Dermis microvascular lymphatic vessel endothelial cell (primary cell): ENCODE results near the gene ATP8B4. TPM values are rescaled to one million over a fixed set of nuclear protein-coding genes. Genes with fewer than 3 reads are reported as not detected.
A peak's percentile ranks its signal among the peaks of the same experiment; 100 is the strongest.
"Not testable (repeated sequence)": the region's sequence is repeated elsewhere in the genome, so short reads cannot be mapped to it uniquely, and the experiment has no call there.

Experiments used
- DNase-seq, 2 donors: peaks; one replicate each; pipeline versions ENCODE4 v3.0.0 to v3.0.0-alpha.2; 2010; ENCODE audit warnings: low read depth in 2 of 2
- total RNA-seq: library from RNA; depleted of rRNA; stranded (reverse); fragments of >200 nt; gene quantifications from 2 replicates; pipeline ENCODE4 v1.2.1, GENCODE V29; 2014

Gene ATP8B4
- total RNA-seq, 1 donor from 2014 or later, result 0.39 TPM

GRCh38 chr15:50138391-50138790, 19.4 kb upstream of the ATP8B4 start:
- no peak for DNase-seq

- no peak for DNase-seq
These were observed 18.9 kb upstream of the ATP8B4 start for GRCh38 chr15:50137893-50138292.

DNA sequence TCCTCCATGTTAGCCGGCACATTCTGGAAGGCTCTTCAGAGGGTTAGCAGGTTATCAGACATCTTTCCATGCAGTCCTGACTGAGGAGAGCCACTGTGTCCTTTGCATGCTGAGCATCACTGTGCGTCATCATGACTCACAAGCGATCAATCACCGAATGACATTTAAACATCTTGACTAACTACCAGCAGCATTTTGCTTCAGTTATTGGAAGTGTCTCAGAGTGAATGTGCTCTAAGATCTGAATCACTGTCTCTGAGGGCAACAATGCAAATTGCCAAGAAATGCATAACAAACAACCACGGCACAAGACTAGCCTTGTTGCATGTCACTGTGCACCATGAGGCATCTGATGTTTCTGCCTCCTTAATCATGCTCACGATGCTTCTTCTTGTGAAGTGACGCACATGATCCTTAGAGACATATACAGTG, 18.3 kb upstream of the ATP8B4 start:
- no peak for DNase-seq

GRCh38 chr15:50135031-50135551, 16.1 kb upstream of the ATP8B4 start:
- DNase-seq, result no peak

GRCh38 chr15:50134524-50135024, 15.5 kb upstream of the ATP8B4 start:
- DNase-seq, result no peak

GRCh38 chr15:50132251-50132984, 13.4 kb upstream of the ATP8B4 start:
- not testable (repeated sequence) for DNase-seq

GRCh38 chr15:50131617-50132016, 12.6 kb upstream of the ATP8B4 start:
- no peak for DNase-seq

GRCh38 chr15:50128266-50128665, 9.2 kb upstream of the ATP8B4 start:
- no peak for DNase-seq

DNA sequence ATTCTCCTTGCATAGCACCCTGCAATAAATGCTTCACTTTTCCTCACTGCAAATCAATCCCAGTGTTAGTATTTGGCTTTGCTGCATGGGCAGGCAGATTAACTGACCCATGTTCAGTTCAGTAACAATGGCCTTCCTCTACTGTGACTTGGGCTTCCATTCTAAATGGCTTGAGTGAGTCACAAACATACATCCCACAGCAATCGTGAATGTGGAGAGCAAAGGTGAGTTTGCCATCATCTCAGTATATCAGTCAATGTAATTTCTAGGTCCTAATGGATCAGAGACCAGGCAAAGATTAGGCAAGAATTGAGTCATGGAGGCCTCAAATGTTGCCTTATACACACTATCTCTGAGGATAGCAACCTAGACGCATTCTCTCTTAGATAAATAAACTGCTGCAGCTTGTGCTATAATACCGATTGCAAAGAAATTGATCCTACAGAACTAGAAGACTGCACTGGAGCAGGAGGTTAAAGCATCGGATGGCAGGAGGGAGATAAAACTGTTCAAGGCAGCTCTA, 8.3 kb upstream of the ATP8B4 start:
- no peak for DNase-seq

GRCh38 chr15:50126072-50126471, 7.0 kb upstream of the ATP8B4 start:
- no peak for DNase-seq

- no peak for DNase-seq
These were observed 5.6 kb upstream of the ATP8B4 start for GRCh38 chr15:50124631-50125030.

GRCh38 chr15:50123861-50124557, 5.0 kb upstream of the ATP8B4 start:
- DNase-seq, result no peak

DNA sequence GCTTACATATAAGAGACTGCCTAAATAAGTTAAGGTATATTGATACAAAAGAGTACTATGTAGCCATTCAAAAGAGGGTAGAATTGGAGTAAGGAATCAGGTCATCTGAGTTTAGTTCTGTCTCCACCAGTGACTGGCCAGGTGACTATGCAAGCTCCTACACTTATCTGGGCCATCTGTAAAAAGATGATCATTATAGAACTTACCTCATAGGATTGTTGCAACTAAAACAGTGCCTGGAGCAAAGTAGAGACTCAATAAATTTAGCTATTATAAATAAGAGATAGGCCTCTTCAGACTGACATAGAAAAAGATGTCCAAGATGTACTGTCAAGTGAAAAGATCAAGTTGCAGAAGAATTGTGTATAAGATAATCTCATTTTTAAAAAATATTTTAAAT, 1.7 kb upstream of the ATP8B4 start:
- no peak for DNase-seq

- no peak for DNase-seq
These were observed 1.5 kb downstream of the ATP8B4 start for GRCh38 chr15:50117431-50118027.

GRCh38 chr15:50116477-50116876, 2.6 kb downstream of the ATP8B4 start:
- peak in 1 of 2 donors; percentile 10 for DNase-seq

GRCh38 chr15:50113992-50114780, 4.8 kb downstream of the ATP8B4 start:
- DNase-seq, result no peak

GRCh38 chr15:50113187-50113505, 5.9 kb downstream of the ATP8B4 start:
- DNase-seq, result no peak

DNA sequence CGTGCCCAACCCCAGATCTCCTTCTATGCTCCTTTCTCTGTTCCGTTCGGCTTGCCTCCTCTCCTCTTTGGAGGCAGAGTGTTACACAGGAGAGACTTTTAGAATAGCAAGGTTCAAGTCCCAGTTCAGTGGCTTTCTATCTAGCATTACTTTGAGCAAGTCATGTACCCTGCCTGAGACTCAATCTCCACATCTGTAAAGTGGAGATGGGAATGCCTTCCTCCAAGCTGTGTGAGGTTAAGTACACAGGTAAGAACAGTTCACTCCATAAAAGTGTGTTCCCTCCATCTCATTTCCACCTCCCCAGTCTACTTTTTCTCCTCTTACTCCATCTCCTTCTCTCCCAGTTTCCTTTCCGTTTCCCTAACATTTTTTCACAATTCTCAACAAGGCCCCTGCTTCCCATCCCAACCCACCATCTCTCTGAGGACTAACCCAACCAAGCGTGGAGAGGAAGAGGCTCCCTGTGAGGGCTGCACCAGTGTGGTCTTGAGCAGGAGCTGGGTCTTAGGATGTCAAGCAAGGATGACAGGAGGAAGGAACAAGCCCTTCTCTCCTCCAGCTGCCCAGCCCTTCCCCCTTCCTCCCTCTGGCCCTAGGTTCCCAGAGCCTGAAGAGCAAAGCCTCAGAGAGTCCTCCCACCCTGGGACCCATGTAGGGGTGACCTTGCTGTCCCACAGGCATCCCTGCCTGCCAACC, 6.4 kb downstream of the ATP8B4 start:
- DNase-seq, result no peak

GRCh38 chr15:50110285-50110684, 8.7 kb downstream of the ATP8B4 start:
- no peak for DNase-seq

DNA sequence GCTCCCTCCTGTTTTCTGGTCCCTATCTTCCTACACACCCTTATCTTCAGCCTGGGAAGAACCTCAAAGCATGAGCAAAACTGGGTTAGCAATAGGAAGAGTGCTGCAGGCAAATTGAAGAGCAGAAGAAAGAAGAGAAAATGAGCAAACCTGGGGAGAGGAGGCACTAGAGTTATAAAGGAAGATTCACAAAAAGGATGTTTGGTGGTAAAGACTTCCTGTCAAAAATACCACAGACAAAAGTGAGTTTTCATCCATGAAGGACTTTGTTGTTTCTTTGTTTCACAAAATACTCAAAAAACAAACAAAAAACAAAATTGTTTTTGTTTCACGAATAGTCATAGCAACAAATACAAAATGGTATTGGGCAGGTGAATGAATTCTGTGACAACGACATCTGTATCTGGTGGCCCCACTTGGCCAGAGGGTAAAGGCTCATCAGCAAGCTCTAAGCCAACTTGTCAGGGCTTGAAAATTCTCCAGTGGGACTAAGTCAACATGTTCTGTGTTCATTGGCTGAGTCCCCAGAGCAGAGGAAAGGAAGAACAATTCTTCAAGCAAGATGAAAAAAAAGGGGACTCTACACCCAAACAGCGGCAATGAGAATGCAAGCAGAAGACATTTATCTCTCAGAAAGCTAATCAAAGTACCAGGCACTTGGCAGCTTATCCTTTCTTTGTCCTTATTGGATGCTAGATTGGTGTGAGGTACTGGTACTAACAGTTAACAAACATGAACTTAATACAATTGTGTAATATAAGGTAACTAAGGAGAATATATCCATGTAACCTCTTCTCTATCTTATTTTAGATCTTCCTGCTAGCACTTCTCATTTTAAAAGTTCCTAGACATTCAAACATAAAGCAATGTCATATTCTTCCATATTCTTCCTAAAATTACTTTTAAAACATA, 9.7 kb downstream of the ATP8B4 start:
- DNase-seq, result no peak
